SK-N-SH (cell line): ENCODE measurements around the gene TEKT2. TPM values are rescaled to one million over a fixed set of nuclear protein-coding genes. Genes with fewer than 3 reads are reported as not detected.
A peak's percentile ranks its signal among the peaks of the same experiment; 100 is the strongest.

Experiments
- CTCF ChIA-PET: fragments of 300-600, 350-600 bp; formaldehyde crosslinking; extraction: SDS; loops from one replicate; lab custom pipeline; 2021; lab: Yijun Ruan, JAX
- POLR2A ChIA-PET: fragments of 350-600 bp; sonication (Branson Sonifier 250); formaldehyde crosslinking; extraction: SDS; loops from one replicate; lab custom pipeline; 2020; ENCODE audit warnings: antibody characterized with exemption, inconsistent platforms; lab: Yijun Ruan, JAX
- DNase-seq: peaks from one replicate; pipeline ENCODE4 v3.0.0; 2012
- H2AFZ ChIP-seq: fragments of 200-600 bp; sonication (generic); 2 replicates; pipeline ENCODE4 v1.8.1; 2016; ENCODE audit warnings: antibody characterized with exemption, mild to moderate bottlenecking, low read depth
- H3F3A ChIP-seq: fragments of 200-600 bp; sonication (generic); replicated peaks from 2 replicates; pipeline ENCODE3; 2016; ENCODE audit warnings: antibody characterized with exemption, mild to moderate bottlenecking; ENCODE audit not compliant: insufficient read depth
- H3K27ac ChIP-seq, 2 experiments: fragments of 200-500 bp in 1 of 2; fragments of 200-600 bp in 1 of 2; sonication (Bioruptor generic) in 1 of 2; sonication (generic), shearing (Covaris generic) in 1 of 2; 2 replicates each; pipeline versions ENCODE4 v1.5.1 to v1.6.1; 2014 to 2016; ENCODE audit warnings: low read depth in 2 of 2, inconsistent platforms in 1 of 2, low read length in 1 of 2, mild to moderate bottlenecking in 1 of 2, mixed read lengths in 1 of 2
- H3K27me3 ChIP-seq: fragments of 200-600 bp; sonication (generic), shearing (Covaris generic); 2 replicates; pipeline ENCODE4 v1.6.1; 2016; ENCODE audit warnings: mixed run types; ENCODE audit not compliant: insufficient read depth
- H3K36me3 ChIP-seq, 2 experiments: fragments of 200-500 bp in 1 of 2; fragments of 200-600 bp in 1 of 2; sonication (Bioruptor generic) in 1 of 2; sonication (generic) in 1 of 2; replicated peaks in 1 of 2; 2 replicates each; pipeline versions ENCODE3 to v1.5.1; 2014 to 2016; ENCODE audit warnings: low read length in 1 of 2, mild to moderate bottlenecking in 1 of 2; ENCODE audit not compliant: insufficient read depth in 2 of 2, control insufficient read depth in 1 of 2
- H3K4me1 ChIP-seq, 2 experiments: fragments of 200-500 bp in 1 of 2; fragments of 200-600 bp in 1 of 2; sonication (Bioruptor generic) in 1 of 2; sonication (generic), shearing (Covaris generic) in 1 of 2; 2 replicates each; pipeline versions ENCODE4 v1.5.1 to v1.6.1; 2014 to 2016; ENCODE audit warnings: low read depth in 1 of 2, low read length in 1 of 2, mixed run types in 1 of 2; ENCODE audit not compliant: insufficient read depth in 2 of 2, control insufficient read depth in 1 of 2
- H3K4me2 ChIP-seq: fragments of 200-600 bp; sonication (generic), shearing (Covaris generic); 2 replicates; pipeline ENCODE4 v1.6.1; 2017; ENCODE audit warnings: mixed run types
- H3K4me3 ChIP-seq, 2 experiments: fragments of 200-500 bp in 1 of 2; fragments of 200-600 bp in 1 of 2; sonication (Bioruptor generic) in 1 of 2; sonication (generic), shearing (Covaris generic) in 1 of 2; 2 replicates each; pipeline versions ENCODE4 v1.5.1 to v1.8.1; 2014 to 2016; ENCODE audit warnings: low read depth in 2 of 2, inconsistent platforms in 1 of 2, low read length in 1 of 2, mild to moderate bottlenecking in 1 of 2, mixed read lengths in 1 of 2, moderate library complexity in 1 of 2
- H3K79me2 ChIP-seq: fragments of 200-600 bp; sonication (generic); 2 replicates; pipeline ENCODE4 v1.8.1; 2017; ENCODE audit warnings: mild to moderate bottlenecking; ENCODE audit not compliant: insufficient read depth
- H3K9ac ChIP-seq: fragments of 200-600 bp; sonication (generic); 2 replicates; pipeline ENCODE4 v1.6.1; 2017; ENCODE audit warnings: mixed run types
- H3K9me2 ChIP-seq: fragments of 200-600 bp; sonication (generic); 2 replicates; pipeline ENCODE4 v1.6.1; 2017; ENCODE audit warnings: mixed run types
- H3K9me3 ChIP-seq: fragments of 200-600 bp; sonication (generic); 2 replicates; pipeline ENCODE4 v1.6.1; 2017; ENCODE audit warnings: mixed run types, mild to moderate bottlenecking, moderate library complexity
- H4K20me1 ChIP-seq: fragments of 200-600 bp; sonication (generic); 2 replicates; pipeline ENCODE4 v1.6.1; 2017; ENCODE audit warnings: mild to moderate bottlenecking, mixed run types; ENCODE audit not compliant: insufficient read depth
- CHD2 ChIP-seq: fragments of 150-350 bp; IDR thresholded peaks from 2 replicates; pipeline ENCODE4 v1.6.1; 2018; ENCODE audit warnings: low read length; ENCODE audit not compliant: partially characterized antibody
- ELF1 ChIP-seq: IDR thresholded peaks from 2 replicates; pipeline ENCODE4 v1.4.0; 2012
- EZH2phosphoT487 ChIP-seq: fragments of 200-600 bp; sonication (generic); IDR thresholded peaks from 2 replicates; pipeline ENCODE4 v1.6.1; 2017; ENCODE audit warnings: low read depth, mixed run types, mild to moderate bottlenecking, antibody characterized with exemption, moderate library complexity, borderline replicate concordance
- FOSL2 ChIP-seq: IDR thresholded peaks from 2 replicates; pipeline ENCODE4 v1.4.0; 2012; ENCODE audit warnings: low read depth, mild to moderate bottlenecking, moderate library complexity, borderline replicate concordance
- FOXJ3 ChIP-seq: sonication (generic); formaldehyde crosslinking; IDR thresholded peaks from 2 replicates; pipeline ENCODE4 v1.5.1; 2020; ENCODE audit warnings: mild to moderate bottlenecking, missing genetic modification reagents
- FOXM1 ChIP-seq: IDR thresholded peaks from 2 replicates; pipeline ENCODE4 v1.4.0; 2012; ENCODE audit warnings: low read depth, mild to moderate bottlenecking
- GABPA ChIP-seq: IDR thresholded peaks from 2 replicates; pipeline ENCODE4 v1.4.0; 2012; ENCODE audit warnings: low read depth, mild to moderate bottlenecking
- GATA2 ChIP-seq: sonication (generic); formaldehyde crosslinking; IDR thresholded peaks from 2 replicates; pipeline ENCODE4 v1.5.0; 2020; ENCODE audit warnings: mild to moderate bottlenecking, missing genetic modification reagents
- JUND ChIP-seq: IDR thresholded peaks from 2 replicates; pipeline ENCODE4 v1.4.0; 2012
- MXI1 ChIP-seq: IDR thresholded peaks from 2 replicates; pipeline ENCODE4 v1.6.1; 2012; ENCODE audit warnings: mild to moderate bottlenecking, low read depth, low read length, improper control_type of control experiment
- NFIC ChIP-seq: IDR thresholded peaks from 2 replicates; pipeline ENCODE4 v1.4.0; 2012; ENCODE audit warnings: borderline replicate concordance
- POLR2AphosphoS5 ChIP-seq: IDR thresholded peaks from 2 replicates; pipeline ENCODE4 v1.6.1; 2012; ENCODE audit warnings: low read depth, low read length
- RAD21 ChIP-seq: IDR thresholded peaks from 2 replicates; pipeline ENCODE4 v1.6.1; 2012; ENCODE audit warnings: mild to moderate bottlenecking, low read length
- RCOR1 ChIP-seq: fragments of 150-350 bp; IDR thresholded peaks from 2 replicates; pipeline ENCODE4 v1.6.1; 2017; ENCODE audit warnings: antibody characterized with exemption, low read length
- RFX5 ChIP-seq: IDR thresholded peaks from 2 replicates; pipeline ENCODE4 v1.6.1; 2012; ENCODE audit warnings: mild to moderate bottlenecking, improper control_type of control experiment, low read length
- RXRA ChIP-seq: IDR thresholded peaks from 2 replicates; pipeline ENCODE4 v1.4.0; 2012; ENCODE audit warnings: low read depth, mild to moderate bottlenecking, borderline replicate concordance
- SIN3A ChIP-seq: IDR thresholded peaks from 2 replicates; pipeline ENCODE4 v1.6.1; 2012; ENCODE audit warnings: low read depth, mild to moderate bottlenecking, low read length, moderate library complexity, borderline replicate concordance
- TAF1 ChIP-seq: IDR thresholded peaks from 2 replicates; pipeline ENCODE4 v1.6.1; 2012; ENCODE audit warnings: low read depth, mild to moderate bottlenecking, low read length, moderate library complexity, borderline replicate concordance
- WGBS: methylation state at CpG from one replicate; pipeline ENCODE4 v1.1.6; 2017; ENCODE audit warnings: low lambda C conversion rate; 5-methylcytosine and 5-hydroxymethylcytosine counted together
- polyA plus RNA-seq, 3 experiments: library from polyadenylated mRNA; depleted of rRNA; stranded (reverse); fragments of >200 nt; gene quantifications; 2 replicates each; pipeline ENCODE4 v1.2.3, GENCODE V29; 2012
- TF ChIP-seq, protein P1 (sequence below): IDR thresholded peaks from 2 replicates; pipeline ENCODE4 v1.4.0; 2012; ENCODE audit warnings: low read depth
- TF ChIP-seq, protein P2 (sequence below): fragments of 150-350 bp; IDR thresholded peaks from 2 replicates; pipeline ENCODE4 v1.6.1; 2017; ENCODE audit warnings: antibody characterized with exemption, low read length, low read depth, borderline replicate concordance
- TF ChIP-seq, protein P3 (sequence below): fragments of 200-600 bp; sonication (generic); IDR thresholded peaks from 2 replicates; pipeline ENCODE4 v1.6.1; 2017; ENCODE audit warnings: antibody characterized with exemption, mild to moderate bottlenecking, moderate library complexity
- TF ChIP-seq, protein P4 (sequence below): IDR thresholded peaks from 2 replicates; pipeline ENCODE4 v1.6.1; 2012; ENCODE audit warnings: mild to moderate bottlenecking, low read depth, low read length, moderate library complexity

Gene TEKT2
- polyA plus RNA-seq, 1 of the 3 experiments (the other 2 are of a cell fraction) = 1.2 TPM

DNA sequence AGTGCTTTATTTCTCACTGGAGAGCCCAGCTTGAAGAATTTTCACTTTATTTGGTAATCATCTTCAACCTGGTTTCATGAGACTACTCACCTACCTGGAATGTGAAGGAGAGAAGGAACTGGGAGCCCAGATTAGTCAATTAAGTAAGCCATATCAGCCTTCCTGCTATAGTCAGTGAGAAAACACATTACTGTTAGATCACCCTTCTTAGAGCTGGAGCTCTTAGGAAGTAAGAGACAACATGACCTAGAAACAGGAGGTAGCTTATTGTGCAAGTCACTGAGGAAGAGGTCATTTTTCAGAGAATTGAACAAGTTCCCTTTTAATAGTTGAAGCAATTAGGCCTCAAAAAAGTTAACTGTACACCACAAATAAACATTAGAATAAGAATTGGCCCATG is 49.2 kb upstream of the TEKT2 start (continued):
- TF ChIP-seq TAF1 = no peak
- TF ChIP-seq, protein P1, sequence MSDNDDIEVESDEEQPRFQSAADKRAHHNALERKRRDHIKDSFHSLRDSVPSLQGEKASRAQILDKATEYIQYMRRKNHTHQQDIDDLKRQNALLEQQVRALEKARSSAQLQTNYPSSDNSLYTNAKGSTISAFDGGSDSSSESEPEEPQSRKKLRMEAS = no peak
- no peak for TF ChIP-seq FOSL2

DNA sequence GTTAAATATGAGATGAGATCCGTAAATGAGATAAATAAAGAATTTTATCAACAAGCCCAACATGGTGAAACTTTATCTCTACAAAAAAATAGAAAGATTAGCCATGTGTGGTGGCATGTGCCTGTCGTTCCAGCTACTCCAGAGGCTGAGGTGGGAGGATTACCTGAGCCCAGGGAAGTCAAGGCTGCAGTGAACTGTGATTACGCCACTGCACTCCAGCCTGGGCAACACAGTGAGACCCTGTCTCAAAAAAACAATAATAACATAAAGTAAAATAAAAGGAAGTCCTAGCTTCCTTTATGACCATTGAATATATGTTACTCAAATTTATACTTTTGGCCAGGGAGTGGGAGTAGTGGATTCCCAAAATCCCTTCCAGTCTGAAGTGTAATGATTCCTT is 48.7 kb upstream of the TEKT2 start:
- ChIA-PET POLR2A (no interaction called here), CTCF (interaction anchor here (1.0 kb wide), 1 partner anchor 10 kb away, joined by 4 read pairs; no protein-coding TSS in a partner anchor)
- no peak for DNase-seq
- 95% methylated on average over 3 of the region's 3 CpGs for WGBS
- Histone ChIP-seq H3F3A (peaks cover 12% of the 10 kb centered on the region), H3K27ac (peak overlapping the region in 1 of 2 experiments; percentile 29; a peak in 1 of 4 replicates), H3K4me3 (no peak overlapping the region), H3K27me3 (no peaks in the 10 kb centered on the region), H2AFZ (no peak overlapping the region), H3K79me2 (no peaks in the 10 kb centered on the region), H3K36me3 (peaks cover 14 to 54% of the 10 kb centered on the region in 2 experiments), H3K9ac (no peak overlapping the region), H3K4me2 (no peak overlapping the region), H3K4me1 (no peaks in the 10 kb centered on the region), H3K9me2 (no peaks in the 10 kb centered on the region), H4K20me1 (no peaks in the 10 kb centered on the region), H3K9me3 (no peaks in the 10 kb centered on the region)
- TF ChIP-seq RAD21 = no peak
- TF ChIP-seq, protein P2, sequence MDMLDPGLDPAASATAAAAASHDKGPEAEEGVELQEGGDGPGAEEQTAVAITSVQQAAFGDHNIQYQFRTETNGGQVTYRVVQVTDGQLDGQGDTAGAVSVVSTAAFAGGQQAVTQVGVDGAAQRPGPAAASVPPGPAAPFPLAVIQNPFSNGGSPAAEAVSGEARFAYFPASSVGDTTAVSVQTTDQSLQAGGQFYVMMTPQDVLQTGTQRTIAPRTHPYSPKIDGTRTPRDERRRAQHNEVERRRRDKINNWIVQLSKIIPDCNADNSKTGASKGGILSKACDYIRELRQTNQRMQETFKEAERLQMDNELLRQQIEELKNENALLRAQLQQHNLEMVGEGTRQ = no peak
- no peak for TF ChIP-seq FOXJ3
- TF ChIP-seq RFX5 = no peak
- TF ChIP-seq RCOR1 = no peak
- TF ChIP-seq FOXM1 = no peak

DNA sequence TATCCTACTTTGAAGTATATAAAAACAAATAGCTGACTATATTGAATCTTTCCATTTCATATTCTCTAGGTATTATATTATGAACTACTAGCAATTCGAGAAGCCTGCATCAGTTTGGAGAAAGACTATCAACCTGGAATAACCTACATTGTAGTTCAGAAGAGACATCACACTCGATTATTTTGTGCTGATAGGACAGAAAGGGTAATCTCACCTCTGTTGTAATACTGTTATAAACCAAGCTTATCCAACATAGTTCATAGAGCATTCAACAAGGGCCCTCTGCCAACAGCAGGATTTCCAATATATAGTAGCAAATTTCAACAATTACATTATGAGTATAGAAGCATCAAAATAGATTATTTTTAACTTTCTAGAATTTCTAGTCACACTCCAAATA is 43.7 kb upstream of the TEKT2 start:
- Histone ChIP-seq H3K36me3 (peaks cover 44 to 49% of the 10 kb centered on the region in 2 experiments), H3K4me2 (no peak overlapping the region)

More for the DNA sequence above, 43.7 kb upstream of the TEKT2 start:
- Histone ChIP-seq H3K9me3 (no peaks in the 10 kb centered on the region), H2AFZ (no peak overlapping the region), H3F3A (peaks cover 5% of the 10 kb centered on the region)
- 66% methylated on average over 2 of the region's 2 CpGs for WGBS
- TF ChIP-seq GATA2 = no peak
- TF ChIP-seq MXI1 = no peak
- TF ChIP-seq NFIC = no peak
- TF ChIP-seq GABPA = no peak
- TF ChIP-seq JUND = no peak
- no peak for TF ChIP-seq SIN3A
- TF ChIP-seq POLR2AphosphoS5 = no peak
- TF ChIP-seq ELF1 = no peak
- TF ChIP-seq, protein P3, sequence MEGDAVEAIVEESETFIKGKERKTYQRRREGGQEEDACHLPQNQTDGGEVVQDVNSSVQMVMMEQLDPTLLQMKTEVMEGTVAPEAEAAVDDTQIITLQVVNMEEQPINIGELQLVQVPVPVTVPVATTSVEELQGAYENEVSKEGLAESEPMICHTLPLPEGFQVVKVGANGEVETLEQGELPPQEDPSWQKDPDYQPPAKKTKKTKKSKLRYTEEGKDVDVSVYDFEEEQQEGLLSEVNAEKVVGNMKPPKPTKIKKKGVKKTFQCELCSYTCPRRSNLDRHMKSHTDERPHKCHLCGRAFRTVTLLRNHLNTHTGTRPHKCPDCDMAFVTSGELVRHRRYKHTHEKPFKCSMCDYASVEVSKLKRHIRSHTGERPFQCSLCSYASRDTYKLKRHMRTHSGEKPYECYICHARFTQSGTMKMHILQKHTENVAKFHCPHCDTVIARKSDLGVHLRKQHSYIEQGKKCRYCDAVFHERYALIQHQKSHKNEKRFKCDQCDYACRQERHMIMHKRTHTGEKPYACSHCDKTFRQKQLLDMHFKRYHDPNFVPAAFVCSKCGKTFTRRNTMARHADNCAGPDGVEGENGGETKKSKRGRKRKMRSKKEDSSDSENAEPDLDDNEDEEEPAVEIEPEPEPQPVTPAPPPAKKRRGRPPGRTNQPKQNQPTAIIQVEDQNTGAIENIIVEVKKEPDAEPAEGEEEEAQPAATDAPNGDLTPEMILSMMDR = no peak
- no peak for TF ChIP-seq RXRA
- no peak for TF ChIP-seq EZH2phosphoT487
- no peak for TF ChIP-seq CHD2
- no peak for TF ChIP-seq RAD21
- no peak for TF ChIP-seq FOXM1
- TF ChIP-seq, protein P4, sequence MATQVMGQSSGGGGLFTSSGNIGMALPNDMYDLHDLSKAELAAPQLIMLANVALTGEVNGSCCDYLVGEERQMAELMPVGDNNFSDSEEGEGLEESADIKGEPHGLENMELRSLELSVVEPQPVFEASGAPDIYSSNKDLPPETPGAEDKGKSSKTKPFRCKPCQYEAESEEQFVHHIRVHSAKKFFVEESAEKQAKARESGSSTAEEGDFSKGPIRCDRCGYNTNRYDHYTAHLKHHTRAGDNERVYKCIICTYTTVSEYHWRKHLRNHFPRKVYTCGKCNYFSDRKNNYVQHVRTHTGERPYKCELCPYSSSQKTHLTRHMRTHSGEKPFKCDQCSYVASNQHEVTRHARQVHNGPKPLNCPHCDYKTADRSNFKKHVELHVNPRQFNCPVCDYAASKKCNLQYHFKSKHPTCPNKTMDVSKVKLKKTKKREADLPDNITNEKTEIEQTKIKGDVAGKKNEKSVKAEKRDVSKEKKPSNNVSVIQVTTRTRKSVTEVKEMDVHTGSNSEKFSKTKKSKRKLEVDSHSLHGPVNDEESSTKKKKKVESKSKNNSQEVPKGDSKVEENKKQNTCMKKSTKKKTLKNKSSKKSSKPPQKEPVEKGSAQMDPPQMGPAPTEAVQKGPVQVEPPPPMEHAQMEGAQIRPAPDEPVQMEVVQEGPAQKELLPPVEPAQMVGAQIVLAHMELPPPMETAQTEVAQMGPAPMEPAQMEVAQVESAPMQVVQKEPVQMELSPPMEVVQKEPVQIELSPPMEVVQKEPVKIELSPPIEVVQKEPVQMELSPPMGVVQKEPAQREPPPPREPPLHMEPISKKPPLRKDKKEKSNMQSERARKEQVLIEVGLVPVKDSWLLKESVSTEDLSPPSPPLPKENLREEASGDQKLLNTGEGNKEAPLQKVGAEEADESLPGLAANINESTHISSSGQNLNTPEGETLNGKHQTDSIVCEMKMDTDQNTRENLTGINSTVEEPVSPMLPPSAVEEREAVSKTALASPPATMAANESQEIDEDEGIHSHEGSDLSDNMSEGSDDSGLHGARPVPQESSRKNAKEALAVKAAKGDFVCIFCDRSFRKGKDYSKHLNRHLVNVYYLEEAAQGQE = no peak
- no peak for TF ChIP-seq RFX5
- TF ChIP-seq, all 33 proteins: peak for 0
- ChIA-PET POLR2A (no interaction called here), CTCF (no interaction called here)
- Histone ChIP-seq H3K4me1 (no peaks in the 10 kb centered on the region), H3K79me2 (no peaks in the 10 kb centered on the region), H3K4me3 (no peak overlapping the region), H3K9me2 (no peaks in the 10 kb centered on the region), H4K20me1 (no peaks in the 10 kb centered on the region), H3K27me3 (no peaks in the 10 kb centered on the region), H3K27ac (no peak overlapping the region), H3K9ac (no peak overlapping the region)
- no peak for DNase-seq
